Mesendoderm (in vitro differentiated cells): Measurements from ENCODE around the gene CDKN2B.
"Not testable (repeated sequence)": the region's sequence is repeated elsewhere in the genome, so short reads cannot be mapped to it uniquely, and the experiment has no call there.

ENCODE experiments used
- DNase-seq: peaks from one replicate; pipeline ENCODE4 v3.0.0; 2013
- H2AK5ac ChIP-seq: 2 replicates; pipeline ENCODE4 v1.6.1; 2013; ENCODE audit warnings: low read length, inconsistent platforms
- H2BK120ac ChIP-seq: 2 replicates; pipeline ENCODE4 v1.6.1; 2013; ENCODE audit warnings: low read depth, mild to moderate bottlenecking, low read length, moderate library complexity, mixed read lengths
- H2BK15ac ChIP-seq: replicated peaks from 2 replicates; pipeline ENCODE4 v1.6.1; 2013; ENCODE audit warnings: low read depth, mild to moderate bottlenecking, moderate library complexity
- H2BK5ac ChIP-seq: 2 replicates; pipeline ENCODE4 v1.6.1; 2013; ENCODE audit warnings: low read length, inconsistent platforms
- H3K18ac ChIP-seq: 2 replicates; pipeline ENCODE4 v1.6.1; 2013; ENCODE audit warnings: mild to moderate bottlenecking, low read length, mixed read lengths
- H3K23ac ChIP-seq: one replicate; pipeline ENCODE4 v1.6.1; 2013; ENCODE audit warnings: low read length
- H3K27ac ChIP-seq: 2 replicates; pipeline ENCODE4 v1.5.1; 2013; ENCODE audit warnings: low read depth, mild to moderate bottlenecking, inconsistent platforms, low read length, moderate library complexity
- H3K27me3 ChIP-seq: 2 replicates; pipeline ENCODE4 v1.6.1; 2013; ENCODE audit warnings: low read length, control low read depth, mild to moderate bottlenecking, inconsistent platforms; ENCODE audit not compliant: insufficient read depth, poor library complexity
- H3K36me3 ChIP-seq: 2 replicates; pipeline ENCODE4 v1.6.1; 2013; ENCODE audit warnings: low read length, inconsistent platforms; ENCODE audit not compliant: control insufficient read depth, insufficient read depth
- H3K4ac ChIP-seq: one replicate; pipeline ENCODE4 v1.6.1; 2013; ENCODE audit warnings: low read depth, mild to moderate bottlenecking, low read length, moderate library complexity
- H3K4me1 ChIP-seq: 2 replicates; pipeline ENCODE4 v1.6.1; 2013; ENCODE audit warnings: low read depth, low read length, inconsistent platforms; ENCODE audit not compliant: control insufficient read depth
- H3K4me2 ChIP-seq: 2 replicates; pipeline ENCODE4 v1.6.1; 2013; ENCODE audit warnings: low read length
- H3K4me3 ChIP-seq: 2 replicates; pipeline ENCODE4 v1.5.1; 2013; ENCODE audit warnings: mild to moderate bottlenecking, low read length
- H3K56ac ChIP-seq: one replicate; pipeline ENCODE4 v1.6.1; 2013; ENCODE audit warnings: low read length
- H3K79me1 ChIP-seq: 2 replicates; pipeline ENCODE4 v1.6.1; 2013; ENCODE audit warnings: low read length, inconsistent platforms
- H3K79me2 ChIP-seq: 2 replicates; pipeline ENCODE4 v1.6.1; 2013; ENCODE audit warnings: mild to moderate bottlenecking, low read length; ENCODE audit not compliant: control insufficient read depth, insufficient read depth
- H3K9ac ChIP-seq: 2 replicates; pipeline ENCODE4 v1.6.1; 2013; ENCODE audit warnings: low read length, inconsistent platforms
- H4K5ac ChIP-seq: one replicate; pipeline ENCODE4 v1.6.1; 2013; ENCODE audit warnings: low read length
- H4K8ac ChIP-seq: one replicate; pipeline ENCODE4 v1.6.1; 2013; ENCODE audit warnings: low read depth, mild to moderate bottlenecking, control low read depth, low read length, moderate library complexity
- WGBS: extraction: QIAGEN DNeasy Blood & Tissue Kit; methylation state at CpG from one replicate; pipeline ENCODE4 v1.1.7; 2013; ENCODE audit warnings: low lambda C conversion rate, missing lambda C conversion rate; ENCODE audit not compliant: insufficient coverage; ENCODE audit errors: extremely low coverage; 5-methylcytosine and 5-hydroxymethylcytosine counted together

The CDKN2B gene

DNA sequence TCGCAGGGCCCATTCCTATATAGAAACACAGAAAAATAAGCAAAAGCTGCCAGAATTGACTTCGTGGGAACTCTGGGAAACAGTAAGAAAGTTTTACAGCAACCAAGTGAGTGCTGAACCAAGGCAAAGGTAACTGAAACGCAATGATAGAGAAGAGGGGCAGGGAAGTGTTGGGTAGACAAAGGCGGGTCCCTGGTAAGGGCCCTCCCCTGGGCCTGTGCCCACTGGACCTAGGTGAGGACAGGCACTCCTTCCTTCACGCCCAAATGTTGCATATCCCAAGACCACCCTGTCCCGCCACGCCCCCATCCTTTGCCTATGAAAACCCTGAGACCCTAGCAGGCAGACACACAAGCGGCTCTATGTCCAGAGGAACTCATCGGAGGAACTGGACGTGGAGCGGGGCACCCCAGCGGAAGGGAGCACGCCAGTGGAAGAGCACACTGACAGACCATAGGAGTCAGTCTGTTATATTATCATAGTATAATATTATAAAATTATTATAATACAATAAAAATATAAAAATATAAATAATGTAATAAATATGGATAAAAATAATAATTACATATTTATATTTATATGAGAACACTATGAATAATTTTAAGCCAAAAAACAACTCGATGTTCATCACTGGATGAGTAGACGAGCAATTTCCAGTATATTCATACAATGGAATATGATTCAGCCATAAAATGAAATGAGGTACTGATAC, 42.8 kb downstream of the CDKN2B start:
- Histone ChIP-seq H3K27ac (no peak overlapping the region), H4K8ac (no peak overlapping the region), H3K4me3 (no peak overlapping the region), H2BK15ac (no peak overlapping the region), H2AK5ac (no peak overlapping the region), H3K4ac (no peak overlapping the region), H4K5ac (no peak overlapping the region), H3K27me3 (peaks cover 60% of the 10 kb centered on the region), H2BK5ac (no peak overlapping the region), H2BK120ac (no peak overlapping the region), H3K56ac (no peak overlapping the region), H3K36me3 (no peaks in the 10 kb centered on the region), H3K4me2 (peak overlapping the region; percentile 1), H3K18ac (no peak overlapping the region), H3K4me1 (peaks cover 2% of the 10 kb centered on the region), H3K79me2 (no peaks in the 10 kb centered on the region), H3K9ac (no peak overlapping the region), H3K23ac (no peak overlapping the region), H3K79me1 (no peaks in the 10 kb centered on the region)
- peak; percentile 16 for DNase-seq
- no CpG with 5 or more reads among the region's 15 CpGs for WGBS

DNA sequence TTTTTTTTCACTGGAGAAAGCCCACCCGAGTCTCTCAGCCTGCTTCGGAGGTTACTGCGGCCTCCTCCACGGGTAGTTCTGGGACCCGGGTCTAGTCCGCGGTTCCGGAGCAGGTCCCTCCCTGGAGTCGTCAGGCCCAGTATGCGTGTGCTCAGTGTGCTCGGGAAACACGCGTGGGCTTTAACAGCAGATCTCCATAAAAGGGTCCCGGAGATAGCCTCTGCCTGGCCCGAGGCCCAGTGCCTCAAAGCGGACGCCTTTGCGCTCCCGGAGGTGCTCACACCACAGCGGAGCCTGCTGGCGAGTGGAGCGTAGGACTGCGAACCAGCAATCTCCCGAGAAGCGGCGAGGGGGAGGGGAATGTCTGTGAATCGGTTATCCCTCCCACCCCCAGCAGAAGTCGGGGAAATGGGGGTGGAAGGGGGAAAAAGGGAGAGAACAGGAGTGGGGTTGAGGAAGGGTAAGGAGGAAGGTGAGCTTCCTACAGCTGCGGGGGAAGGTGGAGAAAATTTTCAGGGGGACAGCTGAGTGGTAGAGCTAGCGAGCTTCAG, 43.6 kb downstream of the CDKN2B start:
- Histone ChIP-seq H2BK120ac (no peak overlapping the region), H3K27me3 (peaks cover 53% of the 10 kb centered on the region), H4K5ac (no peak overlapping the region), H2AK5ac (no peak overlapping the region), H3K4me1 (peaks cover 2% of the 10 kb centered on the region), H3K79me2 (no peaks in the 10 kb centered on the region), H3K4me3 (peak overlapping the region; percentile 2), H4K8ac (no peak overlapping the region), H3K4ac (no peak overlapping the region), H3K23ac (no peak overlapping the region), H2BK5ac (no peak overlapping the region), H3K9ac (peak overlapping the region; percentile 49), H3K36me3 (no peaks in the 10 kb centered on the region), H3K4me2 (peak overlapping the region; percentile 89), H3K18ac (no peak overlapping the region), H3K56ac (peak overlapping the region; percentile 57), H3K79me1 (no peaks in the 10 kb centered on the region), H3K27ac (no peak overlapping the region), H2BK15ac (no peak overlapping the region)
- peak; percentile 87 for DNase-seq
- no CpG with 5 or more reads among the region's 30 CpGs for WGBS

DNA sequence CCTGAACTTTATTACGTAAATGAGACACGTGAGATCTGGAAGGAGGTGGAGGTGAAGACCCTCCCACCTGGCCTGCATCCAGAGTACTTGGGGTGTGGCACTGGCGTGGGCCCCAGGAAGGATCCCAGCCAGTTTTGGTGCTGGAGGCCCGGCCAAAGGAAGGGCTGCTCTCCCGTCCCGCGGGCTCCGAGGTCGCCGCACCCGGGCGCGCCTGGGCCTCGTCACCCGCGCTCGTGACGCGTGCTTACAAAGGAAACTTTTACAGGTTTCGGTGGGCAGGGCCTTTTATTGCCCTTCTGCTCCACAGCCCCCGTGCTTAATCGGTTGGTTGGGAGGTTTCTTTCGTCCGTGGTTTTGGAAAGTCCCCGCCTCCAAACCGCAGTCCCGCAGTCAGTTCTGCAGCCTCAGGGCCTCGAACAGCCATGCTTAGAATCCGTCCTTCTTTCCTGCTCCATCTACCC, 44.1 kb downstream of the CDKN2B start:
- Histone ChIP-seq H3K79me2 (no peaks in the 10 kb centered on the region), H3K4ac (no peak overlapping the region), H3K9ac (peak overlapping the region; percentile 49), H4K8ac (no peak overlapping the region), H3K4me1 (peaks cover 2% of the 10 kb centered on the region), H2BK5ac (no peak overlapping the region), H3K27ac (no peak overlapping the region), H3K27me3 (peaks cover 48% of the 10 kb centered on the region), H3K79me1 (no peaks in the 10 kb centered on the region), H3K36me3 (no peaks in the 10 kb centered on the region), H3K4me3 (peak overlapping the region; percentile 2), H3K56ac (peak overlapping the region; percentile 57), H3K18ac (no peak overlapping the region), H2BK120ac (no peak overlapping the region), H4K5ac (no peak overlapping the region), H3K23ac (no peak overlapping the region), H2BK15ac (no peak overlapping the region), H2AK5ac (no peak overlapping the region), H3K4me2 (peak overlapping the region; percentile 89)
- peak; percentile 18 for DNase-seq
- no CpG with 5 or more reads among the region's 29 CpGs for WGBS

DNA sequence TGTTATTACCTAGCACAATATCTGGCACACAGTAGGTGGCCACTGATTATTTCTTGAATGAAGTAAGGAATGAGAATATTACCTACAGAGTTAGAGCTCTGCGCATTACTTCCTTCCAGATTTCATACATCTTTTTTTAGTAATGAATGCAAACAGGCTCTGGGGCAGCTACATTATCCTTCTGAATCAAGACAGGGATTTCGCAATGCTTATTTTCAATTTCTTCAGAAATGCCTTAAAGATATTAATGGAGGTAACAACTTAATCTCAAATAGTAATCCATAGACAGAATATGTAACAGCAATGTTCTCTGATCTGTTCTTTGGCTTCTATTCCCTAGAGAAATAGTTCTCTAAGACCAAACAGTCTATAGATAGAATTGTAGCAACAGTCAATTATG, 47.5 kb downstream of the CDKN2B start:
- Histone ChIP-seq H3K18ac (no peak overlapping the region), H2BK120ac (no peak overlapping the region), H4K5ac (no peak overlapping the region), H3K56ac (no peak overlapping the region), H3K27me3 (peaks cover 15% of the 10 kb centered on the region), H3K27ac (no peak overlapping the region), H3K79me1 (no peaks in the 10 kb centered on the region), H2AK5ac (no peak overlapping the region), H2BK15ac (no peak overlapping the region), H3K4ac (no peak overlapping the region), H3K4me1 (peaks cover 2% of the 10 kb centered on the region), H3K4me2 (no peak overlapping the region), H2BK5ac (no peak overlapping the region), H3K23ac (no peak overlapping the region), H3K79me2 (no peaks in the 10 kb centered on the region), H3K36me3 (no peaks in the 10 kb centered on the region), H3K9ac (no peak overlapping the region), H4K8ac (no peak overlapping the region), H3K4me3 (no peak overlapping the region)
- no CpG with 5 or more reads among the region's 2 CpGs for WGBS
- no peak for DNase-seq

DNA sequence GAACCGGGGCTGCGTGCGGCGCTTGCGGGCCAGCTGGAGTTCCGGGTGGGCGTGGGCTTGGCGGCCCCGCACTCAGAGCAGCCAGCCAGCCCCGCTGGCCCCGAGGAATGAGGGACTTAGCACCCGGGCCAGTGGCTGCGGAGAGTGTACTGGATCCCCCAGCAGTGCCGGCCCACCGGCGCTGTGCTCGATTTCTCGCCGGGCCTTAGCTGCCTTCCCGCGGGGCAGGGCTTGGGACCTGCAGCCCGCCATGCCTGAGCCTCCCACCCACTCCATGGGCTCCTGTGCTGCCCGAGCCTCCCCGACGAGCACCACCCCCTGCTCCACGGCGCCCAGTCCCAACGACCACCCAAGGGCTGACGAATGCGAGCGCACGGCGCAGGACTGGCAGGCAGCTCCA, 49.8 kb downstream of the CDKN2B start:
- not testable (repeated sequence) for H3K9ac ChIP-seq, H2AK5ac ChIP-seq, H3K79me1 ChIP-seq, H2BK120ac ChIP-seq, H3K27ac ChIP-seq, H3K27me3 ChIP-seq, H3K23ac ChIP-seq, H3K36me3 ChIP-seq, H2BK5ac ChIP-seq, H2BK15ac ChIP-seq, DNase-seq, H3K4me3 ChIP-seq, H4K8ac ChIP-seq, H4K5ac ChIP-seq, H3K18ac ChIP-seq, H3K4me2 ChIP-seq, H3K56ac ChIP-seq, H3K79me2 ChIP-seq, H3K4ac ChIP-seq, H3K4me1 ChIP-seq
- no CpG with 5 or more reads among the region's 33 CpGs for WGBS
